Chondrocyte (in vitro differentiated cells): ENCODE results near the gene SRPRB. TPM values are rescaled to one million over a fixed set of nuclear protein-coding genes. Genes with fewer than 3 reads are reported as not detected.

ENCODE experiments used
- DNase-seq: peaks from one replicate; pipeline ENCODE4 v3.0.0; 2021; ENCODE audit warnings: mixed read lengths, low spot score
- H3K27ac Mint-ChIP-seq: one replicate; pipeline ENCODE4 v1.8.0; 2021; ENCODE audit warnings: mild to moderate bottlenecking, moderate library complexity, mixed read lengths; ENCODE audit not compliant: unreplicated experiment
- H3K27me3 Mint-ChIP-seq: 2 replicates; pipeline ENCODE4 v1.8.0; 2021; ENCODE audit warnings: low read depth, mixed read lengths
- H3K36me3 Mint-ChIP-seq: 2 replicates; pipeline ENCODE4 v1.8.0; 2021; ENCODE audit warnings: low read depth, mixed read lengths
- H3K4me1 Mint-ChIP-seq: 2 replicates; pipeline ENCODE4 v1.8.0; 2021; ENCODE audit warnings: low read depth, mild to moderate bottlenecking, mixed read lengths
- H3K4me3 Mint-ChIP-seq: one replicate; pipeline ENCODE4 v1.8.0; 2021; ENCODE audit warnings: mild to moderate bottlenecking, moderate library complexity, mixed read lengths; ENCODE audit not compliant: unreplicated experiment
- H3K9me3 Mint-ChIP-seq: 2 replicates; pipeline ENCODE4 v1.8.0; 2021; ENCODE audit warnings: low read depth, mixed read lengths
- total RNA-seq: library from RNA; stranded (reverse); gene quantifications from 3 replicates; pipeline ENCODE4 v1.2.1, GENCODE V29; 2021
- TF ChIP-seq, protein P1 (sequence below): fragments of 200-600 bp; sonication (generic); IDR thresholded peaks from 2 replicates; pipeline ENCODE4 v1.5.0; 2021; ENCODE audit warnings: antibody characterized with exemption, mild to moderate bottlenecking, moderate library complexity

The SRPRB gene
- total RNA-seq, 1 donor from 2014 or later = 99.3 TPM

DNA sequence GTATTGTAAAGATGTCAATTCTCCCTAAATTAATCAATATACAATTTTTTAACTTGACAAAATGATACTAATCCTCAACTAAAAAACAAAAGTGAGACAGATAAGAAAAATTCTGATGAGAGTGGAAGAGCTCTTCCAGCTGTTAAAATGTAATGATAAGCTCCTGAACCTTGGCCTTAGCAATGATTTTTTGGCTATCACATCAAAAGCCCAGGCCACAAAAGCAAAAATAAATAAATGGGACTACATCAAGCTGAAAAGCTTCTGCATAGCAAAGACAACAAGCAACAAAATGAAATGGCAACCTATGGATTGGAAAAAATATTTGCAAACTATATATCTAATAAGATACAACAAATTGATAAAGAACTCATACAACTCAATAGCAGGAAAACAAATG, 24.0 kb upstream of the SRPRB start:
- peaks cover 13% of the 10 kb centered on the region for H3K27me3 Mint-ChIP-seq

DNA sequence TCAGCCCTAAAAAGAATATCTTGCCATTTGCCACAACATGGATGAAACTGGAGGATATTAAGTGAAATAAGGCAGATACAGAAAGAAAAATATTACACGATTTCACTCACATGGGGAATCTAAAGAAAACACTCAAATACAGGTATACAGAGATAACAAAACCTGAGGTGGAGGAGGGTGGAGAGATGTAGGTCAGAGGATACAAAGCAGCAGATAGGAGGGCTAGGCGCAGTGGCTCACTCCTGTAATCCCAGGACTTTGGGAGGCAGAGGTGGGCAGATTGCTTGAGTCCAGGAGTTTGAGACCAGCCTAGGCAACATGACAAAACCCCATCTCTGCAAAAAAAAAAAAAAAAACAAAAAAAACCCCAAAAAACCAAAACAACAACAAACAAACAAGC, 23.2 kb upstream of the SRPRB start:
- TF ChIP-seq, protein P1, sequence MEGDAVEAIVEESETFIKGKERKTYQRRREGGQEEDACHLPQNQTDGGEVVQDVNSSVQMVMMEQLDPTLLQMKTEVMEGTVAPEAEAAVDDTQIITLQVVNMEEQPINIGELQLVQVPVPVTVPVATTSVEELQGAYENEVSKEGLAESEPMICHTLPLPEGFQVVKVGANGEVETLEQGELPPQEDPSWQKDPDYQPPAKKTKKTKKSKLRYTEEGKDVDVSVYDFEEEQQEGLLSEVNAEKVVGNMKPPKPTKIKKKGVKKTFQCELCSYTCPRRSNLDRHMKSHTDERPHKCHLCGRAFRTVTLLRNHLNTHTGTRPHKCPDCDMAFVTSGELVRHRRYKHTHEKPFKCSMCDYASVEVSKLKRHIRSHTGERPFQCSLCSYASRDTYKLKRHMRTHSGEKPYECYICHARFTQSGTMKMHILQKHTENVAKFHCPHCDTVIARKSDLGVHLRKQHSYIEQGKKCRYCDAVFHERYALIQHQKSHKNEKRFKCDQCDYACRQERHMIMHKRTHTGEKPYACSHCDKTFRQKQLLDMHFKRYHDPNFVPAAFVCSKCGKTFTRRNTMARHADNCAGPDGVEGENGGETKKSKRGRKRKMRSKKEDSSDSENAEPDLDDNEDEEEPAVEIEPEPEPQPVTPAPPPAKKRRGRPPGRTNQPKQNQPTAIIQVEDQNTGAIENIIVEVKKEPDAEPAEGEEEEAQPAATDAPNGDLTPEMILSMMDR = no peak
- no peaks in the 10 kb centered on the region for H3K9me3 Mint-ChIP-seq
- no peaks in the 10 kb centered on the region for H3K36me3 Mint-ChIP-seq
- DNase-seq = no peak
- no peak overlapping the region for H3K4me3 Mint-ChIP-seq
- no peaks in the 10 kb centered on the region for H3K4me1 Mint-ChIP-seq
- peaks cover 15% of the 10 kb centered on the region for H3K27me3 Mint-ChIP-seq
- no peak overlapping the region for H3K27ac Mint-ChIP-seq

More for the DNA sequence above, 24.0 kb upstream of the SRPRB start:
- no peak for DNase-seq
- H3K36me3 Mint-ChIP-seq = no peaks in the 10 kb centered on the region
- no peaks in the 10 kb centered on the region for H3K4me1 Mint-ChIP-seq
- H3K27ac Mint-ChIP-seq = no peak overlapping the region
- H3K9me3 Mint-ChIP-seq = no peaks in the 10 kb centered on the region
- TF ChIP-seq, protein P1 = no peak
- no peak overlapping the region for H3K4me3 Mint-ChIP-seq

DNA sequence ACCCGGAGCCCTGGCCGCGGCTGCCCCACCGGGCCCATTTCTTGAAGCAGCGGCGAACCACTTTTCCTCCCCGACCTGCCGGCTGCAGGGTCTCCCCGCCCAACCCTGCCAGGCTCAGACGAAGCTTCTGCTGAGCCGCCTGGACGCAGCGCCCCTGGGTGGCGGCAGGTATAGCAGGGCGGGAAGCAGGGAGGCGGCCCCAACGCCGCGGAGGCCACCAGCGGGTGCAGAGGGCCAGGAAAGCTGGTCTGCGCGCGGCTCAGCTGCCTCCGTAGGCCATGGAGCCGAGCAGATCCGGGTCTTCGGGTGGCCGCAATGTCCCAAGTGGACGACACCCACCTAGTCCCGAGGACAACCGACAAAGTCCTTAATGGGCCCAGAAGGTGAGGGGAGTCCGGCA, 21.9 kb upstream of the SRPRB start:
- H3K9me3 Mint-ChIP-seq = no peaks in the 10 kb centered on the region
- TF ChIP-seq, protein P1 = no peak
- no peak overlapping the region for H3K27ac Mint-ChIP-seq
- peaks cover 20% of the 10 kb centered on the region for H3K27me3 Mint-ChIP-seq
- H3K4me1 Mint-ChIP-seq = no peaks in the 10 kb centered on the region
- no peak for DNase-seq
- H3K4me3 Mint-ChIP-seq = no peak overlapping the region
- H3K36me3 Mint-ChIP-seq = no peaks in the 10 kb centered on the region

DNA sequence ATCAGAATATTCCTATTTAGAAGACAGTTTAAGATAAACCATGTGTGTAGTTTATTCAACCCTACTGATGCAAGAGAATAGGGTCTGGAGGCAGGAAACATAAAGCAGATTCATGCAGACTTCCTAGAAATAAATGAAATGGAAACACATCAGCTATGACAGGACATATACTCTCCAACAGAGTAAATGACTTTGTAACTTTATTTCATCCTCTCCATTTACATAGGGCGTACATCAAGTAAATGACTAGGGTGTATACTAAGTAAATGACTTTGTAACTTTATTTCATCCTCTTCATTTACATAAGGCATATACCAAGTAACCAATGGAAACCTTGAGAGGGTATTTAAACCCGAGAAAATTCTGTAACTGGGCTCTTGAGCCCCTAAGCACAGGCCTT, 17.6 kb upstream of the SRPRB start:
- peaks cover 22% of the 10 kb centered on the region for H3K9me3 Mint-ChIP-seq
- H3K27ac Mint-ChIP-seq = no peak overlapping the region
- TF ChIP-seq, protein P1 = no peak
- DNase-seq = no peak
- no peak overlapping the region for H3K4me3 Mint-ChIP-seq
- H3K4me1 Mint-ChIP-seq = no peaks in the 10 kb centered on the region
- peaks cover 8% of the 10 kb centered on the region for H3K27me3 Mint-ChIP-seq
- H3K36me3 Mint-ChIP-seq = peaks cover 5% of the 10 kb centered on the region

DNA sequence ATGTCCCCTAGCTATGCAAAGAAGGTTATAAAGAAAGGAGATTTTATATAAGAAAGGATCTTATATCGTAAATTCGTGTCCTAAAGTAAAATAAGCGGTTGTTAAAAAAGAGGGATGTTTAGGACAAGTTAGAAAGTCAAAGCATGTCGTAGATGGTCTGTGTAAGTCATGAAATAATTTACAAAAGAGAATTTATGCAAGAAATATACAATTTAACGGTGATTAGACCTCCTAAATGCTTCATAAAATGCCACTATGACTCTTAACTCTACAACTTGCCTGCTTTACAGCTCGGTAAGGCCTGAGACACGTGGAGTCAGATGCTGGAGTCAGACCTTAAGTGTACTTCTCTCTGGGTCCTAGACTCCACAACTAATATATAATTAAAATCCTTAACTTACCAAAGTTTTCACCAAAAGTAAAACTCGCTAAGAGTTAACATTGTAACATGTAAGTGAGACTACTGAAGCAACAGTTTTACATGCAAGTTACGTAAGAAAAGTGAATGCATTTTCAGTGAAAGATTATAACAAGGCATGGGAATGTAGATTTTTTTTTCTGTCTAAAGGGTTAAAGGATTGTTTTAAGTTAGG, 13.3 kb upstream of the SRPRB start:
- Mint-ChIP-seq H3K4me1 (no peaks in the 10 kb centered on the region), H3K27ac (no peak overlapping the region), H3K9me3 (peaks cover 26% of the 10 kb centered on the region), H3K27me3 (peaks cover 5% of the 10 kb centered on the region), H3K36me3 (peaks cover 6% of the 10 kb centered on the region), H3K4me3 (no peak overlapping the region)
- DNase-seq = no peak
- TF ChIP-seq, protein P1 = no peak
